ENCODE data around the gene WDR81. TPM values are rescaled to one million over a fixed set of nuclear protein-coding genes. Genes with fewer than 3 reads are reported as not detected.
A peak's percentile ranks its signal among the peaks of the same experiment; 100 is the strongest.

Gene WDR81
- total RNA-seq, 1 experiment from 2014 or later, result 17.4 TPM

DNA sequence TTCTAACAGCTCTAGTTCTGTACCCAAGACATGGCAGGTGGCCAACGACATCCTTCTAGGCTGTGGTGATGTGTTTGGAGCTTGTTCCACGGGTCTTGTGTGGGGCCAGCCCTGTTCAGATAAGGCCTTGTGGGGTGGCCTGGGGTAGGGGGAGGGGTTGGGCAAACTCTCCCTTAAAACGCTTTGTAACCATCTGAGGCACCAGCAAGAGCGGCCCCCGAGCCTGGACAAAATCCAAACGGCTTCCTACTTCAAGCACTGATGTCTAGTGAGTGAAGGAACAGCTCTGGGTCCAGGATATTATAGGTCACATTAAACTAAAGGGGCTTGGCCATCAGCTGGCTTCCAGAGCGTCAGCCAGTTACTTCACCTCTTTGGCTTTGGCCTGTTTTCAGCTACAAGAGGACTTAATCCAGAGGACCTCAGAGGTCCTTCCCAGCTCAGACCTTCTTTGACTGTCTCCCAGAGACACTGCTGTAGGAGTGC, 49.2 kb downstream of the WDR81 start:
- TF ChIP-seq, protein P1, sequence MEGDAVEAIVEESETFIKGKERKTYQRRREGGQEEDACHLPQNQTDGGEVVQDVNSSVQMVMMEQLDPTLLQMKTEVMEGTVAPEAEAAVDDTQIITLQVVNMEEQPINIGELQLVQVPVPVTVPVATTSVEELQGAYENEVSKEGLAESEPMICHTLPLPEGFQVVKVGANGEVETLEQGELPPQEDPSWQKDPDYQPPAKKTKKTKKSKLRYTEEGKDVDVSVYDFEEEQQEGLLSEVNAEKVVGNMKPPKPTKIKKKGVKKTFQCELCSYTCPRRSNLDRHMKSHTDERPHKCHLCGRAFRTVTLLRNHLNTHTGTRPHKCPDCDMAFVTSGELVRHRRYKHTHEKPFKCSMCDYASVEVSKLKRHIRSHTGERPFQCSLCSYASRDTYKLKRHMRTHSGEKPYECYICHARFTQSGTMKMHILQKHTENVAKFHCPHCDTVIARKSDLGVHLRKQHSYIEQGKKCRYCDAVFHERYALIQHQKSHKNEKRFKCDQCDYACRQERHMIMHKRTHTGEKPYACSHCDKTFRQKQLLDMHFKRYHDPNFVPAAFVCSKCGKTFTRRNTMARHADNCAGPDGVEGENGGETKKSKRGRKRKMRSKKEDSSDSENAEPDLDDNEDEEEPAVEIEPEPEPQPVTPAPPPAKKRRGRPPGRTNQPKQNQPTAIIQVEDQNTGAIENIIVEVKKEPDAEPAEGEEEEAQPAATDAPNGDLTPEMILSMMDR (IDR thresholded peaks at IDR 0.05; ENCODE audit: unreplicated experiment), result no peak
- Mint-ChIP-seq H3K9me3 (ENCODE audit: unreplicated experiment) (no peaks in the 10 kb centered on the region), H3K27ac (ENCODE audit: low read depth, unreplicated experiment) (peak overlapping the region; percentile 16), H3K27me3 (ENCODE audit: insufficient read depth, unreplicated experiment) (no peaks in the 10 kb centered on the region), H3K36me3 (ENCODE audit: insufficient read depth, unreplicated experiment) (no peaks in the 10 kb centered on the region), H3K4me1 (ENCODE audit: insufficient read depth, unreplicated experiment) (peaks cover 11% of the 10 kb centered on the region), H3K4me3 (ENCODE audit: unreplicated experiment) (no peak overlapping the region)
- no peak for DNase-seq (ENCODE audit: unreplicated experiment)
- no TSS peak for BruUV-seq (replicated peaks)
- ChIA-PET CTCF (interaction anchor here (0.5 to 2.0 kb wide), 7 partner anchors 9 to 195 kb away, joined by 3 to 6 read pairs (median 3); no protein-coding TSS in a partner anchor), POLR2A (interaction anchor here (0.6 to 5.1 kb wide), 7 partner anchors 8 to 57 kb away, joined by 3 to 35 read pairs (median 3); no protein-coding TSS in a partner anchor)
- intact Hi-C loops (cut with micrococcal nuclease), result no loop called here

DNA sequence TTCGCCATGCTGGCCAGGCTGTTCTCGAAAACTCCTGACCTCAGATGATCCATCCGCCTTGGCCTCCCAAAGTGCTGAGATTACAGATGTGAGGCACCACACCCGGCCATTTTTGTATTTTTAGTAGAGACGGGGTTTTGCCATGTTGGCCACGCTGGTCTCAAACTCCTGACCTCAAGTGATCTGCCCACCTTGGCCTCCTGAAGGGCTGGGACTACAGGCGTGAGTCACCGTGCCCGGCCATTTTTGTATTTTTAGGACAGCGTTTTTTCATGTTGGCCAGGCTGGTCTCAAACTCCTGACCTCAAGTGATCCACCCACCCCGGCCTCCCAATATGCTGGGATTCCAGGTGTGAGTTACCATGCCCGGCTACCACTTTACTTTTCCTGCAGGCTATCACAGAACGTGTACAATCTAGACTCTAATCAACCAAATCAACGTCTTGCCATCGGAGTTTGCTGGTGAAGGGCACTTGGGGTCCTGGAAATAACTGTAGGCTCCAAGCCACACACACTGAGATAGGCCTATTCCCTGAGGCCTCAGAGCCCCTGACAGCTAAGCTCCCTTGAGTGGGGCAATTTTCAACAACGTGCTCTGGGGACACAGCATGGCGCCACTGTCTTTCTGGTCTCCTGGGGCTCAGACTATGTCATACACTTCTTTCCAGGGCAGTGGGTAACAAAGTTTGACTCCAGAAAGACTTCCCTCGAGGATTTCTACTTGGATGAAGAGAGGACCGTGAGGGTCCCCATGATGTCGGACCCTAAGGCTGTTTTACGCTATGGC, 50.1 kb downstream of the WDR81 start:
- H3K27ac Mint-ChIP-seq (ENCODE audit: low read depth, unreplicated experiment), result peak overlapping the region; percentile 16
- CTCF ChIA-PET, result interaction anchor here (2.0 kb wide), 1 partner anchor 53 kb away, joined by 6 read pairs; no protein-coding TSS in a partner anchor
- no peaks in the 10 kb centered on the region for H3K9me3 Mint-ChIP-seq (ENCODE audit: unreplicated experiment)
- TF ChIP-seq, protein P1 (IDR thresholded peaks at IDR 0.05; ENCODE audit: unreplicated experiment), result no peak
- peaks cover 13% of the 10 kb centered on the region for H3K4me1 Mint-ChIP-seq (ENCODE audit: insufficient read depth, unreplicated experiment)
- DNase-seq (ENCODE audit: unreplicated experiment), result no peak
- BruUV-seq (replicated peaks), result no TSS peak
- no peak overlapping the region for H3K4me3 Mint-ChIP-seq (ENCODE audit: unreplicated experiment)
- no peaks in the 10 kb centered on the region for H3K27me3 Mint-ChIP-seq (ENCODE audit: insufficient read depth, unreplicated experiment)
- POLR2A ChIA-PET, result interaction anchor here (1.0 to 1.4 kb wide), 3 partner anchors 8 to 58 kb away, joined by 3 to 6 read pairs (median 3); no protein-coding TSS in a partner anchor
- peaks cover 4% of the 10 kb centered on the region for H3K36me3 Mint-ChIP-seq (ENCODE audit: insufficient read depth, unreplicated experiment)
- intact Hi-C loops (cut with micrococcal nuclease), result no loop called here

DNA sequence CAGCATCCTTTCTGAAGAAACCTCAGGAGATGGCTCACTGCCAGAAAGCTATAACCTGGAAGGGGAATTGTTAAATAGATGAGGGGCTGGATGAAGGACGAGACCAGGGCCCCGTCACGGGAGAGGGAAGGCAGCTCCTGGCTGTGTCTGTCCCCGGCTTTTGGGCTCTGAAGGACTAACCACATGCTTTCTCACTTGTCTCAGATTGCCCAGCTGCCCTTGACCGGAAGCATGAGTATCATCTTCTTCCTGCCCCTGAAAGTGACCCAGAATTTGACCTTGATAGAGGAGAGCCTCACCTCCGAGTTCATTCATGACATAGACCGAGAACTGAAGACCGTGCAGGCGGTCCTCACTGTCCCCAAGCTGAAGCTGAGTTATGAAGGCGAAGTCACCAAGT, 51.8 kb downstream of the WDR81 start:
- DNase-seq (ENCODE audit: unreplicated experiment), result no peak
- POLR2A ChIA-PET, result interaction anchor here (0.6 to 2.7 kb wide), 4 partner anchors 11 to 92 kb away, joined by 3 to 10 read pairs (median 3); partner anchors contain the start of gene WDR81
- no peak overlapping the region for H3K4me3 Mint-ChIP-seq (ENCODE audit: unreplicated experiment)
- no peaks in the 10 kb centered on the region for H3K27me3 Mint-ChIP-seq (ENCODE audit: insufficient read depth, unreplicated experiment)
- intact Hi-C loops (cut with micrococcal nuclease), result no loop called here
- H3K9me3 Mint-ChIP-seq (ENCODE audit: unreplicated experiment), result no peaks in the 10 kb centered on the region
- peaks cover 4% of the 10 kb centered on the region for H3K36me3 Mint-ChIP-seq (ENCODE audit: insufficient read depth, unreplicated experiment)
- TF ChIP-seq, protein P1 (IDR thresholded peaks at IDR 0.05; ENCODE audit: unreplicated experiment), result no peak
- CTCF ChIA-PET, result no interaction called here
- peaks cover 10% of the 10 kb centered on the region for H3K4me1 Mint-ChIP-seq (ENCODE audit: insufficient read depth, unreplicated experiment)
- no peak overlapping the region for H3K27ac Mint-ChIP-seq (ENCODE audit: low read depth, unreplicated experiment)
- BruUV-seq (replicated peaks), result no TSS peak

DNA sequence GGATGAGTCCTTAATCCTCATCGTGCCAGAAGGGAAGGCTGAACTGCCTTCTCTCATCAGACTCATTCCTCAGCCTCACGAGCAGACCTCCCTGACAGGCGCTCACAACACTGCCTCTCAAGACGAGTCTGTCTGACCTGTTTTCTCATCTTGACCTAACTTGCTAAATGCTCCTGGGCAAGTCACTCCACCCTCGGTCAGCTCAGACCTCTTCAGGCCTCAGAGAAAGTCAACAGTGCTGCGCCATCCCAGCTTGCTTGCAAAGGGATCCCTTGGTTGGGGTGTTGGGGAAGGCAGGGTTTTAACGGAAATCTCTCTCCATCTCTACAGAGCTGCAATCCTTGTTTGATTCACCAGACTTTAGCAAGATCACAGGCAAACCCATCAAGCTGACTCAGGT, 52.4 kb downstream of the WDR81 start:
- Mint-ChIP-seq H3K36me3 (ENCODE audit: insufficient read depth, unreplicated experiment) (peaks cover 10% of the 10 kb centered on the region), H3K4me1 (ENCODE audit: insufficient read depth, unreplicated experiment) (peaks cover 10% of the 10 kb centered on the region), H3K9me3 (ENCODE audit: unreplicated experiment) (no peaks in the 10 kb centered on the region), H3K27ac (ENCODE audit: low read depth, unreplicated experiment) (no peak overlapping the region), H3K4me3 (ENCODE audit: unreplicated experiment) (no peak overlapping the region), H3K27me3 (ENCODE audit: insufficient read depth, unreplicated experiment) (no peaks in the 10 kb centered on the region)
- intact Hi-C loops (cut with micrococcal nuclease), result no loop called here
- no peak for DNase-seq (ENCODE audit: unreplicated experiment)
- ChIA-PET CTCF (interaction anchor here (0.5 to 14.6 kb wide), 2 partner anchors 23 to 56 kb away, joined by 3 to 211 read pairs; partner anchors contain the start of gene WDR81), POLR2A (interaction anchor here (0.7 to 2.7 kb wide), 4 partner anchors 10 to 52 kb away, joined by 3 to 10 read pairs (median 4); partner anchors contain the start of genes SERPINF1 and WDR81)
- BruUV-seq (replicated peaks), result no TSS peak
- TF ChIP-seq, protein P1 (IDR thresholded peaks at IDR 0.05; ENCODE audit: unreplicated experiment), result no peak
